ENCODE measurements around the gene CNTN4. TPM values are rescaled to one million over a fixed set of nuclear protein-coding genes. Genes with fewer than 3 reads are reported as not detected.

The CNTN4 gene
- total RNA-seq, 4 donors from 2014 or later = 6.6 to 10.7 (median 9.7) TPM

DNA sequence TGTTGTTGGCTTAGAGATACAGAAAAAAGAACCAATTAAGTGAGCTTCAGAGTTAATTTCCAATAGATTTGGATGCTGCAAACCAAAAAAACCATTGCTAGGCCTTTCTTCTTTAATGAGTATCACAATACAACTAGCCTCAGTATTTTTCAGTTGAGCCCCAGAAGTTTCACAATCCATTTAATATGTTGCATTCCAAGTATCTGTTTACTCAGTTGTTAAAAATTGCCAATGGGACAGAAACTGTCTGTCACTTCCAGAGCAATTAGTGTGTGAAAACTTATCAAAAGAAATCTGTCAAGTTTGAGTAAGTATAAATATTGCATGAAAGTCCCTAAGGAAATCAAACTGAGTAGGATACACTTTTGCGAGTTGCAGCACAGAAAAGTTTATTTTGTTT, 763.7 kb downstream of the CNTN4 start:
- Histone ChIP-seq H3K4me1 (no peaks in the 10 kb centered on the region), H3K27me3 (no peaks in the 10 kb centered on the region), H3K27ac (replicated peaks in 1 of 4) (no peak overlapping the region), H3K9me3 (no peaks in the 10 kb centered on the region), H3K36me3 (no peaks in the 10 kb centered on the region), H3K4me3 (no peak overlapping the region)
- TF ChIP-seq POLR2A (IDR thresholded peaks at IDR 0.05; ENCODE audit: low read depth) (no peak), POLR2AphosphoS5 (IDR thresholded peaks at IDR 0.05) (no peak), EP300 (IDR thresholded peaks at IDR 0.05) (no peak)
- TF ChIP-seq, protein P1, sequence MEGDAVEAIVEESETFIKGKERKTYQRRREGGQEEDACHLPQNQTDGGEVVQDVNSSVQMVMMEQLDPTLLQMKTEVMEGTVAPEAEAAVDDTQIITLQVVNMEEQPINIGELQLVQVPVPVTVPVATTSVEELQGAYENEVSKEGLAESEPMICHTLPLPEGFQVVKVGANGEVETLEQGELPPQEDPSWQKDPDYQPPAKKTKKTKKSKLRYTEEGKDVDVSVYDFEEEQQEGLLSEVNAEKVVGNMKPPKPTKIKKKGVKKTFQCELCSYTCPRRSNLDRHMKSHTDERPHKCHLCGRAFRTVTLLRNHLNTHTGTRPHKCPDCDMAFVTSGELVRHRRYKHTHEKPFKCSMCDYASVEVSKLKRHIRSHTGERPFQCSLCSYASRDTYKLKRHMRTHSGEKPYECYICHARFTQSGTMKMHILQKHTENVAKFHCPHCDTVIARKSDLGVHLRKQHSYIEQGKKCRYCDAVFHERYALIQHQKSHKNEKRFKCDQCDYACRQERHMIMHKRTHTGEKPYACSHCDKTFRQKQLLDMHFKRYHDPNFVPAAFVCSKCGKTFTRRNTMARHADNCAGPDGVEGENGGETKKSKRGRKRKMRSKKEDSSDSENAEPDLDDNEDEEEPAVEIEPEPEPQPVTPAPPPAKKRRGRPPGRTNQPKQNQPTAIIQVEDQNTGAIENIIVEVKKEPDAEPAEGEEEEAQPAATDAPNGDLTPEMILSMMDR (IDR thresholded peaks at IDR 0.05) = no peak
- intact Hi-C loops (cut with DNase I) = no loop called here
- 80% methylated on average over 1 of the region's 1 CpG for WGBS
- no peak for DNase-seq (ENCODE audit: extremely low spot score)

DNA sequence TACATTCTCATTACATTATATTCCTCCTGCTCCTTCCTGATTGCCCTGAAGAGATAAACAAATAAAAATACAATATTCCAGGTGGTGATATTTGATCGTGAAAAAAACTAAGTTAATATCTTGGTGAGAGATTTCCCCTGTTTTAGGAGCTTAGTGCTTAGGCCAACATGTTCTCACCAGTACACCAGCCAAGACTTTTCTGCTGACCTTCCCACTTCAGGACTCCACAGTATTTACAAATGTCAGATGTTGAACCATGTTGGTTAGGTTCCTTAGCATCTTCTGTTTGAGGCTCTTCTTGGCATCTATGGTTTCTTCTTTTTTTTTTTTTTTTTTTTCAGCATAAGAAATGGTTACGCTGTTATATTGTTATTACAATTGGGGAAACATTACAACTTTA, 764.5 kb downstream of the CNTN4 start:
- TF ChIP-seq, protein P1 (IDR thresholded peaks at IDR 0.05) = no peak
- TF ChIP-seq EP300 (IDR thresholded peaks at IDR 0.05) (no peak), POLR2AphosphoS5 (IDR thresholded peaks at IDR 0.05) (no peak), POLR2A (IDR thresholded peaks at IDR 0.05; ENCODE audit: low read depth) (no peak)
- H3K4me1 ChIP-seq = no peaks in the 10 kb centered on the region
- no peak overlapping the region for H3K27ac ChIP-seq (replicated peaks in 1 of 4)
- no peaks in the 10 kb centered on the region for H3K27me3 ChIP-seq
- H3K9me3 ChIP-seq = no peaks in the 10 kb centered on the region
- no peaks in the 10 kb centered on the region for H3K36me3 ChIP-seq
- H3K4me3 ChIP-seq = no peak overlapping the region
- intact Hi-C loops (cut with DNase I) = no loop called here
- 80% methylated on average over 2 of the region's 2 CpGs for WGBS
- DNase-seq (ENCODE audit: extremely low spot score) = no peak

DNA sequence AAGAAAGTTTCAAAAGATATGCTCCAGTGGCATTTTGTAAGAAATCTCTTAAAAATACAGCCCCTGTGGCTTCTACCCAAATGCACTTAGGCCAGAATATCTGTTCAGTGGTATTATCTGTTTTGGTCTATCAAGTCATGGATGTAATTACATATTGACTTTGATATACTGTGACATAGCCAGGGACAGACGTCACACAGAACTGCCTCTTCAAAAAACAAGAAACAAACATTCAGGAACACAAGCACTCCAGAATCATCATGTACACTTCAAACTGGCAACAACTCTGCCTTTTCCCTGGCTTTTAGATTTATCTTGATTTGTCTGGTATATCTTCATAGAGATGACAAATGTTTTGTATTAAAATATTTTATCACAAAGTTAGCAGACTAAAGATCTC, 771.2 kb downstream of the CNTN4 start:
- TF ChIP-seq EP300 (IDR thresholded peaks at IDR 0.05) (no peak), POLR2A (IDR thresholded peaks at IDR 0.05; ENCODE audit: low read depth) (no peak), POLR2AphosphoS5 (IDR thresholded peaks at IDR 0.05) (no peak)
- TF ChIP-seq, protein P1 (IDR thresholded peaks at IDR 0.05) = no peak
- 64% methylated on average over 1 of the region's 1 CpG for WGBS

GRCh38 chr3:2870724-2871333, 772.2 kb downstream of the CNTN4 start:
- Histone ChIP-seq H3K9me3 (no peaks in the 10 kb centered on the region), H3K27ac (replicated peaks in 1 of 4) (no peak overlapping the region), H3K36me3 (no peaks in the 10 kb centered on the region), H3K4me1 (peaks cover 0 to 6% (median 0%) of the 10 kb centered on the region in 4 donors), H3K4me3 (no peak overlapping the region), H3K27me3 (no peaks in the 10 kb centered on the region)
- no peak for DNase-seq (ENCODE audit: extremely low spot score)
- no peak for TF ChIP-seq EP300 (IDR thresholded peaks at IDR 0.05)
- no peak for TF ChIP-seq POLR2A (IDR thresholded peaks at IDR 0.05; ENCODE audit: low read depth)
- TF ChIP-seq POLR2AphosphoS5 (IDR thresholded peaks at IDR 0.05) = no peak
- TF ChIP-seq, protein P1 (IDR thresholded peaks at IDR 0.05) = no peak
- intact Hi-C loops (cut with DNase I) = no loop called here
- 18% methylated on average over 3 of the region's 3 CpGs for WGBS

More for the DNA sequence above, 771.2 kb downstream of the CNTN4 start:
- Histone ChIP-seq H3K4me3 (no peak overlapping the region), H3K27ac (replicated peaks in 1 of 4) (no peak overlapping the region), H3K27me3 (no peaks in the 10 kb centered on the region), H3K4me1 (peaks cover 0 to 6% (median 0%) of the 10 kb centered on the region in 4 donors), H3K36me3 (no peaks in the 10 kb centered on the region), H3K9me3 (no peaks in the 10 kb centered on the region)
- DNase-seq (ENCODE audit: extremely low spot score) = no peak
- intact Hi-C loops (cut with DNase I) = no loop called here

GRCh38 chr3:2872884-2873283, 774.2 kb downstream of the CNTN4 start:
- no peaks in the 10 kb centered on the region for H3K36me3 ChIP-seq
- no peak for TF ChIP-seq POLR2AphosphoS5 (IDR thresholded peaks at IDR 0.05)
- TF ChIP-seq, protein P1 (IDR thresholded peaks at IDR 0.05) = no peak
- TF ChIP-seq EP300 (IDR thresholded peaks at IDR 0.05) = no peak
- no peak for TF ChIP-seq POLR2A (IDR thresholded peaks at IDR 0.05; ENCODE audit: low read depth)
- H3K4me3 ChIP-seq = no peak overlapping the region
- no peaks in the 10 kb centered on the region for H3K9me3 ChIP-seq
- WGBS = 85% methylated on average over 2 of the region's 2 CpGs
- H3K4me1 ChIP-seq = peaks cover 0 to 6% (median 0%) of the 10 kb centered on the region in 4 donors
- DNase-seq (ENCODE audit: extremely low spot score) = no peak
- no peaks in the 10 kb centered on the region for H3K27me3 ChIP-seq
- intact Hi-C loops (cut with DNase I) = no loop called here
- H3K27ac ChIP-seq (replicated peaks in 1 of 4) = no peak overlapping the region
